SK-N-SH (cell line): ENCODE measurements around the gene NECAB2. TPM values are rescaled to one million over a fixed set of nuclear protein-coding genes. Genes with fewer than 3 reads are reported as not detected.

ENCODE experiments used
- CTCF ChIA-PET: fragments of 300-600, 350-600 bp; formaldehyde crosslinking; extraction: SDS; loops from one replicate; lab custom pipeline; 2021; lab: Yijun Ruan, JAX
- POLR2A ChIA-PET: fragments of 350-600 bp; sonication (Branson Sonifier 250); formaldehyde crosslinking; extraction: SDS; loops from one replicate; lab custom pipeline; 2020; ENCODE audit warnings: antibody characterized with exemption, inconsistent platforms; lab: Yijun Ruan, JAX
- DNase-seq: peaks from one replicate; pipeline ENCODE4 v3.0.0; 2012
- H2AFZ ChIP-seq: fragments of 200-600 bp; sonication (generic); 2 replicates; pipeline ENCODE4 v1.8.1; 2016; ENCODE audit warnings: antibody characterized with exemption, mild to moderate bottlenecking, low read depth
- H3F3A ChIP-seq: fragments of 200-600 bp; sonication (generic); replicated peaks from 2 replicates; pipeline ENCODE3; 2016; ENCODE audit warnings: antibody characterized with exemption, mild to moderate bottlenecking; ENCODE audit not compliant: insufficient read depth
- H3K27ac ChIP-seq, 2 experiments: fragments of 200-500 bp in 1 of 2; fragments of 200-600 bp in 1 of 2; sonication (Bioruptor generic) in 1 of 2; sonication (generic), shearing (Covaris generic) in 1 of 2; 2 replicates each; pipeline versions ENCODE4 v1.5.1 to v1.6.1; 2014 to 2016; ENCODE audit warnings: low read depth in 2 of 2, inconsistent platforms in 1 of 2, low read length in 1 of 2, mild to moderate bottlenecking in 1 of 2, mixed read lengths in 1 of 2
- H3K27me3 ChIP-seq: fragments of 200-600 bp; sonication (generic), shearing (Covaris generic); 2 replicates; pipeline ENCODE4 v1.6.1; 2016; ENCODE audit warnings: mixed run types; ENCODE audit not compliant: insufficient read depth
- H3K36me3 ChIP-seq, 2 experiments: fragments of 200-500 bp in 1 of 2; fragments of 200-600 bp in 1 of 2; sonication (Bioruptor generic) in 1 of 2; sonication (generic) in 1 of 2; replicated peaks in 1 of 2; 2 replicates each; pipeline versions ENCODE3 to v1.5.1; 2014 to 2016; ENCODE audit warnings: low read length in 1 of 2, mild to moderate bottlenecking in 1 of 2; ENCODE audit not compliant: insufficient read depth in 2 of 2, control insufficient read depth in 1 of 2
- H3K4me1 ChIP-seq, 2 experiments: fragments of 200-500 bp in 1 of 2; fragments of 200-600 bp in 1 of 2; sonication (Bioruptor generic) in 1 of 2; sonication (generic), shearing (Covaris generic) in 1 of 2; 2 replicates each; pipeline versions ENCODE4 v1.5.1 to v1.6.1; 2014 to 2016; ENCODE audit warnings: low read depth in 1 of 2, low read length in 1 of 2, mixed run types in 1 of 2; ENCODE audit not compliant: insufficient read depth in 2 of 2, control insufficient read depth in 1 of 2
- H3K4me2 ChIP-seq: fragments of 200-600 bp; sonication (generic), shearing (Covaris generic); 2 replicates; pipeline ENCODE4 v1.6.1; 2017; ENCODE audit warnings: mixed run types
- H3K4me3 ChIP-seq, 2 experiments: fragments of 200-500 bp in 1 of 2; fragments of 200-600 bp in 1 of 2; sonication (Bioruptor generic) in 1 of 2; sonication (generic), shearing (Covaris generic) in 1 of 2; 2 replicates each; pipeline versions ENCODE4 v1.5.1 to v1.8.1; 2014 to 2016; ENCODE audit warnings: low read depth in 2 of 2, inconsistent platforms in 1 of 2, low read length in 1 of 2, mild to moderate bottlenecking in 1 of 2, mixed read lengths in 1 of 2, moderate library complexity in 1 of 2
- H3K79me2 ChIP-seq: fragments of 200-600 bp; sonication (generic); 2 replicates; pipeline ENCODE4 v1.8.1; 2017; ENCODE audit warnings: mild to moderate bottlenecking; ENCODE audit not compliant: insufficient read depth
- H3K9ac ChIP-seq: fragments of 200-600 bp; sonication (generic); 2 replicates; pipeline ENCODE4 v1.6.1; 2017; ENCODE audit warnings: mixed run types
- H3K9me2 ChIP-seq: fragments of 200-600 bp; sonication (generic); 2 replicates; pipeline ENCODE4 v1.6.1; 2017; ENCODE audit warnings: mixed run types
- H3K9me3 ChIP-seq: fragments of 200-600 bp; sonication (generic); 2 replicates; pipeline ENCODE4 v1.6.1; 2017; ENCODE audit warnings: mixed run types, mild to moderate bottlenecking, moderate library complexity
- H4K20me1 ChIP-seq: fragments of 200-600 bp; sonication (generic); 2 replicates; pipeline ENCODE4 v1.6.1; 2017; ENCODE audit warnings: mild to moderate bottlenecking, mixed run types; ENCODE audit not compliant: insufficient read depth
- CTCF ChIP-seq: fragments of 200-600 bp; sonication (generic); IDR thresholded peaks from 2 replicates; pipeline ENCODE4 v1.6.1; 2017; ENCODE audit warnings: antibody characterized with exemption, mild to moderate bottlenecking, moderate library complexity
- EZH2phosphoT487 ChIP-seq: fragments of 200-600 bp; sonication (generic); IDR thresholded peaks from 2 replicates; pipeline ENCODE4 v1.6.1; 2017; ENCODE audit warnings: low read depth, mixed run types, mild to moderate bottlenecking, antibody characterized with exemption, moderate library complexity, borderline replicate concordance
- MAX ChIP-seq: IDR thresholded peaks from 2 replicates; pipeline ENCODE4 v1.4.0; 2012; ENCODE audit warnings: low read depth
- MXI1 ChIP-seq: IDR thresholded peaks from 2 replicates; pipeline ENCODE4 v1.6.1; 2012; ENCODE audit warnings: mild to moderate bottlenecking, low read depth, low read length, improper control_type of control experiment
- RAD21 ChIP-seq: IDR thresholded peaks from 2 replicates; pipeline ENCODE4 v1.6.1; 2012; ENCODE audit warnings: mild to moderate bottlenecking, low read length
- RXRA ChIP-seq: IDR thresholded peaks from 2 replicates; pipeline ENCODE4 v1.4.0; 2012; ENCODE audit warnings: low read depth, mild to moderate bottlenecking, borderline replicate concordance
- SIN3A ChIP-seq: IDR thresholded peaks from 2 replicates; pipeline ENCODE4 v1.6.1; 2012; ENCODE audit warnings: low read depth, mild to moderate bottlenecking, low read length, moderate library complexity, borderline replicate concordance
- TAF1 ChIP-seq: IDR thresholded peaks from 2 replicates; pipeline ENCODE4 v1.6.1; 2012; ENCODE audit warnings: low read depth, mild to moderate bottlenecking, low read length, moderate library complexity, borderline replicate concordance
- TCF12 ChIP-seq: IDR thresholded peaks from 2 replicates; pipeline ENCODE4 v1.4.0; 2012
- YY1 ChIP-seq: IDR thresholded peaks from 2 replicates; pipeline ENCODE4 v1.4.0; 2012; ENCODE audit warnings: low read depth, mild to moderate bottlenecking
- WGBS: methylation state at CpG from one replicate; pipeline ENCODE4 v1.1.6; 2017; ENCODE audit warnings: low lambda C conversion rate; 5-methylcytosine and 5-hydroxymethylcytosine counted together
- polyA plus RNA-seq, 3 experiments: library from polyadenylated mRNA; depleted of rRNA; stranded (reverse); fragments of >200 nt; gene quantifications; 2 replicates each; pipeline ENCODE4 v1.2.3, GENCODE V29; 2012
- TF ChIP-seq, protein P1 (sequence below): IDR thresholded peaks from 2 replicates; pipeline ENCODE4; 2012

The NECAB2 gene
- polyA plus RNA-seq, 1 of the 3 experiments (the other 2 are of a cell fraction), result 0.58 TPM

DNA sequence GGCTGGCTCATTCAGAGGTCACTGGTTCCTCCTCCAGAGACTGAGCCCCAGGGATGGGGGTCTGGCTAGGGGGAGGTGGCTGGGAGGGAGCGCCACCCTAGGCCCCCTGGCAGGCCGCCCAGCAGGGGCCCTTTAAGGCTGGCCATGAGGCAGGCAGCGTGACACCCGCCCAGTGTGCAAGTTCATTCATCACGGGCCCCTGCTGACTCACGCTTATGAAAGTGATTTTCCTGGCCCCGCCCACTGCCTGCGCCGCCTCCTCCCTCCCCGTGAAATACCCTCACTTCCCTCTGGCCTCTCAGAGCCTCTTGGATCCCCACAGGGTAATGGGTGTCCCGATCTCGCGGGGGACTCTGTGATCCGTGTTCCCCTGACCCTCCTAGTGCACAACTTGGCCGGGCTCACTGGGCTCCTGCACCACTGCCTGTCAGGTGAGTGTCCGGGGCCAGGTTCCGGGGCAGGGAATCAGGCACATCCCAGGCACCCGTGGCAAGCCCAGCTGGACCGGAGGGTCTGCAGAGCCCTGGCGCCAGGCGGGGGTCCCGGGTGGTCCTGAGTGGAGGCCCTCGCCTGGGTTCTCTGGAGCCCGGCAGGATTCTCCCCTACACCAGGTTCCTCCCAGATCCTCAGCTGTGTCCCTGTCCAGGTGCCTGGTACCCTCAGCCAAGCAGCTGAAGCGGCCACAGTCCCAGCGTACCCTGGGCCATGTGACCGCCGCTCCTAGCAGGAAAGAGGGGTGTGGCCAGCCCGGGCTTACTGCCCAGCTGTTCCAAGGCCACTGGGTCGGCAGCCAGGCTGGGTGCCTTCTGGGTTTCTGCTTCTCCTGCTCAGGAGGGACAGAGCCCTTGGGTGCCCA lies 14.9 kb upstream of the NECAB2 start, which contains the start of gene OSGIN1 (continued):
- TF ChIP-seq CTCF (no peak), EZH2phosphoT487 (no peak), MXI1 (peak; percentile 76), SIN3A (0 out of 2 replicates have a peak, but pooled peaks have one; percentile 38), TAF1 (no peak), RAD21 (no peak), TCF12 (no peak), YY1 (no peak), RXRA (no peak)
- TF ChIP-seq, protein P1, sequence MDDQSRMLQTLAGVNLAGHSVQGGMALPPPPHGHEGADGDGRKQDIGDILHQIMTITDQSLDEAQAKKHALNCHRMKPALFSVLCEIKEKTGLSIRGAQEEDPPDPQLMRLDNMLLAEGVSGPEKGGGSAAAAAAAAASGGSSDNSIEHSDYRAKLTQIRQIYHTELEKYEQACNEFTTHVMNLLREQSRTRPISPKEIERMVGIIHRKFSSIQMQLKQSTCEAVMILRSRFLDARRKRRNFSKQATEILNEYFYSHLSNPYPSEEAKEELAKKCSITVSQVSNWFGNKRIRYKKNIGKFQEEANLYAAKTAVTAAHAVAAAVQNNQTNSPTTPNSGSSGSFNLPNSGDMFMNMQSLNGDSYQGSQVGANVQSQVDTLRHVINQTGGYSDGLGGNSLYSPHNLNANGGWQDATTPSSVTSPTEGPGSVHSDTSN, result peak; percentile 76

GRCh38 chr16:83953796-83954576 lies 14.1 kb upstream of the NECAB2 start:
- no peaks in the 10 kb centered on the region for H3K9me3 ChIP-seq
- WGBS, result 11% methylated on average over 11 of the region's 19 CpGs
- H2AFZ ChIP-seq, result peak overlapping the region; percentile 74; the same call in 1 of the 2 replicates
- peak overlapping the region in 1 of 2 experiments; percentile 78; a peak in 2 of 4 replicates for H3K27ac ChIP-seq
- H3K79me2 ChIP-seq, result no peaks in the 10 kb centered on the region
- peak overlapping the region; percentile 77 for H3K9ac ChIP-seq
- H3K27me3 ChIP-seq, result no peaks in the 10 kb centered on the region
- ChIA-PET POLR2A (no interaction called here), CTCF (interaction anchor here (0.7 to 14.6 kb wide), 21 partner anchors 10 to 233 kb away, joined by 3 to 470 read pairs (median 5); partner anchors contain the start of gene TAF1C)
- H3F3A ChIP-seq, result peaks cover 3% of the 10 kb centered on the region
- DNase-seq, result no peak
- H3K4me3 ChIP-seq, result peak overlapping the region; percentile 62 to 65
- peaks cover 11% of the 10 kb centered on the region; the same call in 1 of the 2 replicates for H4K20me1 ChIP-seq
- H3K4me1 ChIP-seq, result peaks cover 9 to 34% of the 10 kb centered on the region in 2 experiments; a peak in 2 of 4 replicates
- H3K9me2 ChIP-seq, result no peaks in the 10 kb centered on the region
- peaks cover 0 to 2% of the 10 kb centered on the region in 2 experiments for H3K36me3 ChIP-seq
- TF ChIP-seq MAX (peak; percentile 10; the same call in 1 of the 2 replicates), CTCF (peak; percentile 67)
- TF ChIP-seq, protein P1, result no peak
- peak overlapping the region; percentile 99 for H3K4me2 ChIP-seq
